Hematopoietic multipotent progenitor cell treated with erythropoietin and hydrocortisone succinate and interleukin-3 and kit ligand, for 15 days (in vitro differentiated cells): ENCODE data around the gene BMPR1A.

Experiments used
- DNase-seq: peaks from one replicate; pipeline ENCODE4 v3.0.0-alpha.2; 2015; ENCODE audit warnings: low spot score

Gene BMPR1A

GRCh38 chr10:86956848-86957448, 200.5 kb downstream of the BMPR1A start:
- DNase-seq = no peak

- no peak for DNase-seq
Measured at GRCh38 chr10:86957471-86958115, 201.2 kb downstream of the BMPR1A start, which contains the start of gene MMRN2. Gene MMRN2, minus strand, starts transcription at chr10:86957615. Its CDS starts 74 bp downstream, at chr10:86957541.

- DNase-seq = no peak
Measured at GRCh38 chr10:86958116-86958900, 201.9 kb downstream of the BMPR1A start, which contains the start of gene SNCG. Gene SNCG, plus strand, starts transcription at chr10:86958599. Its CDS starts 99 bp downstream, at chr10:86958698.

DNA sequence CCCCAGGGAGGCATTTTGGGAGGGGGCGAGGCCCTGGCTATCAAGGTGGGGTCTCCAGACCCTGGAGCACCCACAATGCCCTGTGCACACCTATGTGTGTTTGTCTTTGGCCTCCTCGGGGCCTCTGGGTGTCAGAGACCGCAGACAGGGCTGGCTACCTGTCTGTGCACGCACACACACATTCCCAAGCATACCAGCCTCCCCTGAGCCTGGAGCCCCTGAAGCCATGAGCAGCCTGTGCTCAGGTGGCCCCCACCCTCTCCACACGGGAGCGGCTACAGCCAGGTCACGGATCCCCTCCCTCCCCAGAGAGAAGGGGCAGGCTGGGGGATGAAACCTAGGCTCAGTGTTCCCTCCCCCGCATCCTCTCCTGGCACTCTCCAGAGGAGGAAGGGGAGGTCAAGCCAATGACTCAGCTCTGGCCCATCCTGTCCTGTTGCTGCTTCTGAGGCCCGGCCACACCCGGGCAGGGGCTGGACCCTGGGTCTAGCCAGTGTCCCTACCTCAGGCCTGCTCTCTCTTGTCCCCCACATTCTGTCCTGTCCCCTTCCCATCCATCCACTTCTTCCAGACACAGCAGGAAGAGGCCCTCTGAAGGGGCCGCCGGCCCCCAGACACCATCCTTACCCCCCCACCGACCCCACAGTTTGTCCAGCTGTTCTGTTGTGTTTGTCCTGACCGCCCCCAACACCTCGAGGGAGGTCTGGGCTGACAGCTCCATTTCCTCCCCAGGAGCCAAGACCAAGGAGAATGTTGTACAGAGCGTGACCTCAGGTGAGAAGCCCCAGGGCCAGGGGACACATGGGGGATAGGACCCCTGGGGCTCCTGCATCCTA, 202.7 kb downstream of the BMPR1A start:
- DNase-seq = no peak

DNA sequence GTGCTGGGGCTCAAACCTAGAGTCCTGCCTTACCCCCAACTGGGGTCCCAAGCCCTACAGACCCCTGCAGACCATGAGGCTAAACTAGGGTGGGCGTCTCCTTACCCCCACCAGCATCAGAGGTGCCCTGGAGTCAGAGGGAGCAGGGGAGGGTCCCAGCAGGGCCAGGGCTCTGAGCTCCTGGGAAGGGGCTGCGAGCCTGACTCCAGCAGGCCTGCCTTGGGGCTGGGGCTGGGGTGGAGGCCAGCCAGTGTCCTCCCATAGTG, 203.3 kb downstream of the BMPR1A start:
- no peak for DNase-seq

GRCh38 chr10:86960003-86960862, 203.8 kb downstream of the BMPR1A start:
- peak; percentile 38 for DNase-seq

GRCh38 chr10:86960863-86961434, 204.5 kb downstream of the BMPR1A start:
- DNase-seq = no peak

DNA sequence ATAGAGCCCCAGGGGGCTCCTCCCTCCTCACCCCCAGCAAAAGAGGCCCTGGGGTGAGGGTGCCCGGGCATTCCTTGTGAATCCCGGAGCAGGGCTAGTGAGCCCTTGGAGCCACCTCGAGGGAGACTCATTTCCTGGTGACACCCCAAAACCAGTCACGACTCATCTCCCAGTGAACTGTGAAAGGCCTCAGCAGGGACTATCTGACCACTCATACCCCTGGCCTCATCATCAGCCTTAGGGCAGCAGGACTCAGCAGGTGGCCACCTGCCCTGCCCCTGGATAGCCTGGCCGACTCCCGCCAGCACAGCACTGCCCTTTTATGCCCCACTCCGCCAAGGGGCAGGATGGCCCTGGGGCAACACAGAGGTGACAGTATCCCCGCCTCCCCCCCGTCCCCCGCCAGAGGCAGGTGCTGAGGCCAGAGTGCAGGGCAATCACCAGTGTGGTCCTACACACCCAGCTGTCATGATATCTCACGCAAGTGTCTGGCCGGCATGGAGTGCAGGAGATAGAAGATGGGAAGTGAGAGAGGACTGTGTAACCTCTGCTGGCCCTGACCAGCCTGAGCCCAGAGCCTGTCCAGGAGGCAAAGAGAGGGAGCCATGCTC, 205.2 kb downstream of the BMPR1A start:
- no peak for DNase-seq

DNA sequence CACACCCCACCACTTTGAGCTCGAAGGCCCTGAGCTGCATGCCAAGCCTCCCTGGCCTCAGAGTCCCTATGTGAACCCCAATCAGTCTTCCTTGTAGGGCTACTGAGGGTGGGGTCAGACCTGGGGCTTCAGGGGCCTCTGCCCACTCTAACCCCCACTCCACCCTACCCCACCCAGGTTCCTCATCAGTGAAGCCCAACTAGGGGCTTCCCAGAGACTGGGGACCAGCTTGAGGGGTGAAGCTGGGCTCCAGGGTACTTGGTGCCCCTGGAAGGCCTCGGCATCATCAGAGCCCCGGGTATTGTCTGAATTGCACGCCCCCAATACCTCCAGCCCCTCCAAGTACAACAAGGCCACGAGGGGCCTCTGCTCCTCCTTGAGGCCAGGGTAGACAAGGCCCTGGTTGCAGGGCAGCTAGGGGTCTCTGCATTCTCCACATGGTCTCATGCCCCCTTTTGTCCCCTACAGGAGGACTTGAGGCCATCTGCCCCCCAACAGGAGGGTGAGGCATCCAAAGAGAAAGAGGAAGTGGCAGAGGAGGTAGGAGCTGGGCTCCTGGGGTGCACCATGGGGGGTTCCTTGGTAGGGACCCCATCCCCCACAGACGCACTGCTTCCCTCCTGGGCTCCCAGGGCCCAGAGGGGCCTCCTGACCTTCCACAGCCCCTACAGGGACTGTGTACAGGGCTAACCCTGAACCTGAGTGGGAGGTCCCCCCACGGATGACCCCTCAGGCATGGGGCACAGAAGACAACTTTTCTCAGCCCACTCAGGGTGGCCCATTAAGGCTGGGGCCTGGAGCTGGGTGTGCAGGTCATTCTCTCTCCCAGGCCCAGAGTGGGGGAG, 205.9 kb downstream of the BMPR1A start:
- DNase-seq = no peak

DNA sequence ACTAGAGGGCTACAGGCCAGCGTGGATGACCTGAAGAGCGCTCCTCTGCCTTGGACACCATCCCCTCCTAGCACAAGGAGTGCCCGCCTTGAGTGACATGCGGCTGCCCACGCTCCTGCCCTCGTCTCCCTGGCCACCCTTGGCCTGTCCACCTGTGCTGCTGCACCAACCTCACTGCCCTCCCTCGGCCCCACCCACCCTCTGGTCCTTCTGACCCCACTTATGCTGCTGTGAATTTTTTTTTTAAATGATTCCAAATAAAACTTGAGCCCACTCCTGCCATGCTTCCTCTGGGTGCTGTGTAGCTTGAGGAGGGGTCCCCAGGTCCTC, 206.5 kb downstream of the BMPR1A start:
- no peak for DNase-seq

- no peak for DNase-seq
Measured at GRCh38 chr10:86963341-86963919, 207.0 kb downstream of the BMPR1A start.

GRCh38 chr10:86964061-86964846, 207.8 kb downstream of the BMPR1A start:
- no peak for DNase-seq

- no peak for DNase-seq
Measured at GRCh38 chr10:86964847-86965190, 208.4 kb downstream of the BMPR1A start.

DNA sequence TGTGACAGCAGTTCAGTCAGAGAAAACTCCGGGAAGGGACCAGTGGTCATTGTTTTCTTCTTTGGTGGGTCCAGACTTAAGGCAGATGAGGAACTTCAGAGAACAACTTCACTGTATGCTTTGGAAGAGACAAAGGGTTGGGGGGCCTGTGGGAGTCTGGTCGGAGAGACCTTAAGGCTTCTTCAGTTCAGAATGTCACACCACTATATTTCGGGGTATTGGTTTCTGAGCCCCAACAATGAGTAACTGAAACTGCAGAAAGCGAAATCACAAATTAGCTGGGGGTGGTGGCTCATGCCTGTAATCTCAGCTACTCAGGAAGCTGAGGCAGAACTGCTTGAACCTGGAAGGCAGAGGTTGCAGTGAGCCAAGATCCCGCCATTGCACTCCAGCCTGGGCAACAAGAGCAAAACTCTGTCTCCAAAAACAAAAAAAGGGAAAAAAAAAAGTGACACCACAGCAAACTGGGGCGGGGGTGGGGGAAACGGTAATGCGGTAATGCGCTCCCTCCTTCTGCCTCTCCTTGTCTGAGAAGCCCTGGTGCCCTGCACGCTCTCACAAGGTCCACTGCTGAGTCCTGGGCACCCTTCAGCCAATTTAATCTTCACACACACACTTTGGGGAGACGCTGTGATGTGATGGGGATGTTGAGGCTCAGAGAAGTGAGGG, 209.7 kb downstream of the BMPR1A start:
- DNase-seq = no peak

DNA sequence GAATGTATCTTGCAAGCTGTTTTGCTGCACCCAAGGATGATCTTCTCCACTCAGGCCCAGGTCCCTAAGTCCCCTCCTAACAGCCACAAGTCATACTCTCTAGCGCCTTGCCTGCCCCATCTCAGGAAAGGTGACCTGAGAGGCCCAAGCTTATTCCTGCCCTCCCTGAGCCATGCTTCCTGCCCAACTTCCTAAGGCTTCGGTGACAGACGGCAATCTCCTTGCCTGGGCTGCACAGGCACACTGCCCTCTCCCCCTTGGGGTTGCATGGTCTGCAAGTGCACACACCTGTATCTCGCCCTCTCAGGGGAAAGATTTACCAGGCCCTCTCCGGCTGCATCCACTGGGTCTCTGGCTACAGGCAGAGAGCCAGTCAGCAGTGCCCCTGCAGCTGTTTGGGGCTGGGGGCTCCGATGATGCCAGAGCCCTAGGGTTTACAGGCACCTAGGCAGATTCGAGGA, 211.1 kb downstream of the BMPR1A start:
- DNase-seq = no peak

GRCh38 chr10:86968271-86968993, 212.0 kb downstream of the BMPR1A start, which contains the start of gene ADIRF:
Gene ADIRF, plus strand, starts transcription at chr10:86968482. Its CDS starts 63 bp downstream, at chr10:86968545.
- DNase-seq = no peak

DNA sequence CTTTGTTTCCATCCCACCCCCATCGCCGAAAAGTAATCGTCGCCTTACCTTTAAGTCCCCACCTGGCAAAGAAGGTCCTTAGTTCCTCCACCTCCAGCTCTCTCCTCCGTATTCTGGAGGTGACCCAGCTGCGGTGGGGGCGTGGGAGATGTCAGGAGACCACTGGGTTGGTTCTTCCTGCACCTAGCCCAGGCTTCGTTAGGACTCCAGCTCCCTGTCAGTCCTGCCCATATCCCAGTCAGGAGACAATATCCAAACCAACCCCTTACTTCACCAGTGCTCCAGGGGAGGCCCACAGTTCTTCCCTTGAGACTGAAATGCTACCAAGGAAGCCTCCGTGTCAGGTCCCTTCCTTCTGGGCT, 212.6 kb downstream of the BMPR1A start:
- no peak for DNase-seq
